Glomerular visceral epithelial cell (primary cell): Measurements from ENCODE around the gene RHBDL3.
"Not testable (repeated sequence)": the region's sequence is repeated elsewhere in the genome, so short reads cannot be mapped to it uniquely, and the experiment has no call there.

Experiments used
- DNase-seq: peaks from one replicate; pipeline ENCODE4 v3.0.0-alpha.2; 2016; ENCODE audit errors: extremely low spot score

RHBDL3 gene

GRCh38 chr17:32289471-32290070, 23.9 kb downstream of the RHBDL3 start:
- no peak for DNase-seq

GRCh38 chr17:32292094-32292493, 26.5 kb downstream of the RHBDL3 start:
- DNase-seq, result no peak

GRCh38 chr17:32297424-32297823, 31.8 kb downstream of the RHBDL3 start:
- no peak for DNase-seq

GRCh38 chr17:32297860-32298259, 32.2 kb downstream of the RHBDL3 start:
- DNase-seq, result no peak

- DNase-seq, result no peak
Observed at GRCh38 chr17:32298298-32298697, 32.7 kb downstream of the RHBDL3 start.

- no peak for DNase-seq
Observed at GRCh38 chr17:32298721-32299579, 33.3 kb downstream of the RHBDL3 start.

GRCh38 chr17:32299580-32300164, 34.0 kb downstream of the RHBDL3 start:
- DNase-seq, result no peak

GRCh38 chr17:32302037-32302436, 36.4 kb downstream of the RHBDL3 start:
- DNase-seq, result no peak

GRCh38 chr17:32302860-32303649, 37.4 kb downstream of the RHBDL3 start:
- DNase-seq, result no peak

GRCh38 chr17:32303781-32304288, 38.2 kb downstream of the RHBDL3 start:
- DNase-seq, result no peak

- DNase-seq, result no peak
Observed at GRCh38 chr17:32305049-32305448, 39.4 kb downstream of the RHBDL3 start.

GRCh38 chr17:32307658-32308057, 42.0 kb downstream of the RHBDL3 start:
- no peak for DNase-seq

GRCh38 chr17:32311028-32311536, 45.5 kb downstream of the RHBDL3 start:
- no peak for DNase-seq

GRCh38 chr17:32314636-32315035, 49.0 kb downstream of the RHBDL3 start:
- no peak for DNase-seq

GRCh38 chr17:32315171-32315570, 49.5 kb downstream of the RHBDL3 start:
- no peak for DNase-seq

- DNase-seq, result not testable (repeated sequence)
Observed at GRCh38 chr17:32316653-32317052, 51.0 kb downstream of the RHBDL3 start.

GRCh38 chr17:32317353-32317752, 51.7 kb downstream of the RHBDL3 start:
- no peak for DNase-seq

- no peak for DNase-seq
Observed at GRCh38 chr17:32318071-32318470, 52.4 kb downstream of the RHBDL3 start.

- peak; percentile 74 for DNase-seq
Observed at GRCh38 chr17:32319548-32319905, 53.9 kb downstream of the RHBDL3 start.

- not testable (repeated sequence) for DNase-seq
Observed at GRCh38 chr17:32320080-32320479, 54.4 kb downstream of the RHBDL3 start.

- no peak for DNase-seq
Observed at GRCh38 chr17:32320847-32321246, 55.2 kb downstream of the RHBDL3 start.

GRCh38 chr17:32323046-32323445, 57.4 kb downstream of the RHBDL3 start:
- DNase-seq, result no peak
